CD1c-positive myeloid dendritic cell (primary cell): ENCODE results near the gene MSRB1.
"Not testable (repeated sequence)": the region's sequence is repeated elsewhere in the genome, so short reads cannot be mapped to it uniquely, and the experiment has no call there.

ENCODE experiments used
- DNase-seq: peaks from one replicate; pipeline ENCODE4 v3.0.0-alpha.2; 2016; ENCODE audit errors: extremely low spot score

MSRB1 gene

GRCh38 chr16:1940273-1941161, 2.5 kb downstream of the MSRB1 start:
- peak; percentile 4 for DNase-seq

GRCh38 chr16:1939833-1940232, 3.2 kb downstream of the MSRB1 start:
- not testable (repeated sequence) for DNase-seq

GRCh38 chr16:1938910-1939309, 4.1 kb downstream of the MSRB1 start:
- no peak for DNase-seq

GRCh38 chr16:1938316-1938715, 4.7 kb downstream of the MSRB1 start:
- peak; percentile 80 for DNase-seq

GRCh38 chr16:1936945-1937479, 6.0 kb downstream of the MSRB1 start:
- DNase-seq, result no peak

- DNase-seq, result no peak
These were observed 9.8 kb downstream of the MSRB1 start for GRCh38 chr16:1933097-1933661.

- DNase-seq, result no peak
These were observed 10.7 kb downstream of the MSRB1 start for GRCh38 chr16:1932050-1933028.

- no peak for DNase-seq
These were observed 12.7 kb downstream of the MSRB1 start for GRCh38 chr16:1930338-1930720.

GRCh38 chr16:1929578-1930337, 13.2 kb downstream of the MSRB1 start:
- DNase-seq, result peak; percentile 94

GRCh38 chr16:1929105-1929504, 13.9 kb downstream of the MSRB1 start:
- DNase-seq, result no peak

- no peak for DNase-seq
These were observed 16.7 kb downstream of the MSRB1 start for GRCh38 chr16:1926271-1926670.

GRCh38 chr16:1924095-1924494, 18.9 kb downstream of the MSRB1 start:
- DNase-seq, result no peak

GRCh38 chr16:1923299-1924034, 19.5 kb downstream of the MSRB1 start:
- DNase-seq, result no peak

GRCh38 chr16:1922357-1922756, 20.6 kb downstream of the MSRB1 start:
- DNase-seq, result no peak

- no peak for DNase-seq
These were observed 22.2 kb downstream of the MSRB1 start for GRCh38 chr16:1920727-1921171.

GRCh38 chr16:1920122-1920521, 22.9 kb downstream of the MSRB1 start:
- not testable (repeated sequence) for DNase-seq

GRCh38 chr16:1919327-1919998, 23.5 kb downstream of the MSRB1 start:
- DNase-seq, result no peak

GRCh38 chr16:1918351-1919326, 24.4 kb downstream of the MSRB1 start, which contains the start of gene HS3ST6:
Gene HS3ST6 (minus strand): TSS chr16:1918415. CDS start chr16:1918323, 92 bp downstream.
- DNase-seq, result no peak
